Keratinocyte (primary cell): Measurements from ENCODE around the gene KLRC4. TPM values are rescaled to one million over a fixed set of nuclear protein-coding genes. Genes with fewer than 3 reads are reported as not detected.
"Not testable (repeated sequence)": the region's sequence is repeated elsewhere in the genome, so short reads cannot be mapped to it uniquely, and the experiment has no call there.

Source experiments
- DNase-seq: peaks from one replicate; pipeline ENCODE4 v3.0.0-alpha.2; 2011; ENCODE audit warnings: low read depth, missing footprints, low spot score
- FAIRE-seq: peaks from 2 replicates; lab custom pipeline; 2011; peaks lifted over from hg19 to GRCh38; lab: Jason Lieb, UNC
- H2AFZ ChIP-seq: 2 replicates; pipeline ENCODE4 v1.6.0; 2012; ENCODE audit warnings: low read length, control low read depth, inconsistent platforms; ENCODE audit not compliant: control insufficient read depth
- H3K27ac ChIP-seq: 2 replicates; pipeline ENCODE4 v1.5.1; 2011; ENCODE audit warnings: low read length; ENCODE audit not compliant: control insufficient read depth, insufficient read depth
- H3K27me3 ChIP-seq: 3 replicates; pipeline ENCODE4 v1.6.0; 2011; ENCODE audit warnings: low read length; ENCODE audit not compliant: control insufficient read depth, insufficient read depth; ENCODE audit errors: extremely low read depth
- H3K36me3 ChIP-seq, 2 experiments: 2 replicates in 1 of 2; 3 replicates in 1 of 2; pipeline ENCODE4 v1.5.1; 2011; ENCODE audit warnings: low read length in 2 of 2, mild to moderate bottlenecking in 1 of 2; ENCODE audit not compliant: control insufficient read depth in 2 of 2, insufficient read depth in 2 of 2; ENCODE audit errors: extremely low read depth in 1 of 2
- H3K4me1 ChIP-seq: 3 replicates; pipeline ENCODE4 v1.5.1; 2011; ENCODE audit warnings: low read length; ENCODE audit not compliant: control insufficient read depth, insufficient read depth; ENCODE audit errors: extremely low read depth
- H3K4me2 ChIP-seq: 3 replicates; pipeline ENCODE4 v1.6.0; 2011; ENCODE audit warnings: low read depth, low read length; ENCODE audit not compliant: control insufficient read depth, insufficient read depth; ENCODE audit errors: extremely low read depth
- H3K4me3 ChIP-seq, 3 experiments: fragments of 200-600 bp in 1 of 3; sonication (generic) in 1 of 3; 2 replicates in 2 of 3; 3 replicates in 1 of 3; pipeline ENCODE4 v1.5.1; 2011 to 2016; ENCODE audit warnings: low read length in 3 of 3, mild to moderate bottlenecking in 3 of 3, control low read depth in 2 of 3, inconsistent platforms in 1 of 3, low read depth in 1 of 3, mixed read lengths in 1 of 3, mixed run types in 1 of 3, moderate library complexity in 1 of 3; ENCODE audit not compliant: control insufficient read depth in 2 of 3, insufficient read depth in 2 of 3; ENCODE audit errors: extremely low read depth in 1 of 3
- H3K79me2 ChIP-seq: 2 replicates; pipeline ENCODE4 v1.6.0; 2012; ENCODE audit warnings: low read length; ENCODE audit not compliant: control insufficient read depth, insufficient read depth
- H3K9ac ChIP-seq: 3 replicates; pipeline ENCODE4 v1.6.0; 2011; ENCODE audit warnings: low read length; ENCODE audit not compliant: control insufficient read depth, insufficient read depth; ENCODE audit errors: extremely low read depth
- H3K9me1 ChIP-seq: 3 replicates; pipeline ENCODE4 v1.6.0; 2011; ENCODE audit warnings: low read length; ENCODE audit not compliant: control insufficient read depth, insufficient read depth; ENCODE audit errors: extremely low read depth
- H3K9me3 ChIP-seq: 2 replicates; pipeline ENCODE4 v1.5.1; 2012; ENCODE audit warnings: low read depth, low read length; ENCODE audit not compliant: control insufficient read depth
- H4K20me1 ChIP-seq: 3 replicates; pipeline ENCODE4 v1.6.0; 2011; ENCODE audit warnings: low read length; ENCODE audit not compliant: control insufficient read depth, insufficient read depth; ENCODE audit errors: extremely low read depth
- CTCF ChIP-seq, 3 experiments: IDR thresholded peaks in 1 of 3; conservative IDR thresholded peaks in 1 of 3; optimal IDR thresholded peaks in 1 of 3; 2 replicates in 2 of 3; 3 replicates in 1 of 3; pipeline versions ENCODE3 to v1.5.1; 2011; ENCODE audit warnings: low read length in 3 of 3, mild to moderate bottlenecking in 3 of 3, moderate library complexity in 2 of 3, control low read depth in 1 of 3, inconsistent platforms in 1 of 3; ENCODE audit not compliant: insufficient read depth in 2 of 3; ENCODE audit errors: extremely low read depth in 1 of 3
- EZH2 ChIP-seq: IDR thresholded peaks from one replicate; pipeline ENCODE4 v1.6.1; 2012; ENCODE audit warnings: inconsistent platforms, mild to moderate bottlenecking, low read length, moderate library complexity
- dilution Hi-C: fragments of 300-500 bp; cut with MboI; formaldehyde crosslinking; loops from one replicate; pipeline ENCODE4 v1.7.0; 2020; ENCODE audit warnings: low sequenced_read_pairs; ENCODE audit not compliant: extremely low pct_ligation_motif_present
- polyA plus RNA-seq, 5 experiments: library from polyadenylated mRNA; depleted of rRNA in 3 of 5; stranded (reverse) in 3 of 5; stranded (forward) in 1 of 5; unstranded in 1 of 5; fragments of >200 nt; gene quantifications; 1 replicate in 1 of 5; 2 replicates in 3 of 5; 3 replicates in 1 of 5; pipeline versions ENCODE4 v1.2.1 to v1.2.3, GENCODE V29; 2011 to 2012; ENCODE audit warnings: missing spikeins in 2 of 5, low read depth in 1 of 5, low replicate concordance in 1 of 5

Gene KLRC4
- polyA plus RNA-seq, 1 donor (not counting 4 experiments of a cell fraction or from before 2014, with no cell fraction given): not detected

GRCh38 chr12:10448236-10448635 is 38.7 kb upstream of the KLRC4 start:
- no peaks in the 10 kb centered on the region for H3K27me3 ChIP-seq
- H3K9me1 ChIP-seq: no peaks in the 10 kb centered on the region
- TF ChIP-seq CTCF (optimal IDR thresholded peaks at IDR 0.05 in 1 of 3, IDR thresholded peaks at IDR 0.05 in 1 of 3, conservative IDR thresholded peaks at IDR 0.05 in 1 of 3; ENCODE audit: extremely low read depth in 1 of 3, insufficient read depth in 2 of 3, low read length in 3 of 3) (no peak), EZH2 (no peak)
- H3K79me2 ChIP-seq: no peaks in the 10 kb centered on the region
- no peak overlapping the region for H3K4me2 ChIP-seq
- H3K9ac ChIP-seq: no peak overlapping the region
- DNase-seq: no peak
- no peaks in the 10 kb centered on the region for H4K20me1 ChIP-seq
- H2AFZ ChIP-seq: peak overlapping the region; percentile 54
- no peak for FAIRE-seq
- H3K4me1 ChIP-seq: no peaks in the 10 kb centered on the region
- H3K9me3 ChIP-seq: no peaks in the 10 kb centered on the region
- no peaks in the 10 kb centered on the region for H3K36me3 ChIP-seq
- no peak overlapping the region for H3K27ac ChIP-seq
- H3K4me3 ChIP-seq: no peak overlapping the region
- dilution Hi-C loops: no loop called here

GRCh38 chr12:10446052-10446451 is 36.5 kb upstream of the KLRC4 start:
- H3K27me3 ChIP-seq, H3K4me2 ChIP-seq, H3K9ac ChIP-seq, H3K4me1 ChIP-seq, dilution Hi-C loops, H3K9me3 ChIP-seq, H3K36me3 ChIP-seq, H2AFZ ChIP-seq, H3K4me3 ChIP-seq, H3K79me2 ChIP-seq, H3K9me1 ChIP-seq, DNase-seq, H4K20me1 ChIP-seq, H3K27ac ChIP-seq: not testable (repeated sequence)
- FAIRE-seq: peak; percentile 78

GRCh38 chr12:10441144-10441543 is 31.6 kb upstream of the KLRC4 start:
- H3K79me2 ChIP-seq, H4K20me1 ChIP-seq, H3K27ac ChIP-seq, DNase-seq, dilution Hi-C loops, H3K4me2 ChIP-seq, H3K4me1 ChIP-seq, H2AFZ ChIP-seq, H3K27me3 ChIP-seq, H3K9ac ChIP-seq, H3K9me3 ChIP-seq, FAIRE-seq, H3K9me1 ChIP-seq, H3K4me3 ChIP-seq, H3K36me3 ChIP-seq: not testable (repeated sequence)

GRCh38 chr12:10439608-10440274 is 30.2 kb upstream of the KLRC4 start:
- H3K9me3 ChIP-seq, H3K9ac ChIP-seq, DNase-seq, H3K4me3 ChIP-seq, H3K27ac ChIP-seq, H3K4me1 ChIP-seq, H3K9me1 ChIP-seq, H3K4me2 ChIP-seq, H4K20me1 ChIP-seq, H3K79me2 ChIP-seq, H3K36me3 ChIP-seq, H2AFZ ChIP-seq, H3K27me3 ChIP-seq, dilution Hi-C loops: not testable (repeated sequence)
- peak; percentile 64 for FAIRE-seq
